ENCODE results near the gene NCAPD2.

DNA sequence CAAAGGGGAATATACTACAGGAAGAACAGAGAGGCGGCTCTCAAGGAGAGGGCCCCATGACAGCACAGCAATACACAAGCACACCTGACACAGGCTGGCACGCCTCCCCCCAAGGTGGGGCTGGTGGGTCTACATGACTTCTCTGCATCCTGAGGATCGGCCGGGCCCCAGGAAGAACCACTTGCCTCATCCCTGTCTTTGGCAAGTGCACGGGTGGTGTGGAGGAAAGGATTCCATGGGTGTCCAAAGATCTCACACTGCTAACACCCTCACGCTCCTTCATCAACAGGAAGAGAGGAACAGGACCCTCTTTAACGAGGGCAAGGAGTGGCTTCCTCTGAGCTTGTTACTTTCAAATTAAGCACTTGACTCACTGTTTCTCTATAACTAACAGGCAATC lies 30.7 kb upstream of the NCAPD2 start:
- TF ChIP-seq, protein P1, sequence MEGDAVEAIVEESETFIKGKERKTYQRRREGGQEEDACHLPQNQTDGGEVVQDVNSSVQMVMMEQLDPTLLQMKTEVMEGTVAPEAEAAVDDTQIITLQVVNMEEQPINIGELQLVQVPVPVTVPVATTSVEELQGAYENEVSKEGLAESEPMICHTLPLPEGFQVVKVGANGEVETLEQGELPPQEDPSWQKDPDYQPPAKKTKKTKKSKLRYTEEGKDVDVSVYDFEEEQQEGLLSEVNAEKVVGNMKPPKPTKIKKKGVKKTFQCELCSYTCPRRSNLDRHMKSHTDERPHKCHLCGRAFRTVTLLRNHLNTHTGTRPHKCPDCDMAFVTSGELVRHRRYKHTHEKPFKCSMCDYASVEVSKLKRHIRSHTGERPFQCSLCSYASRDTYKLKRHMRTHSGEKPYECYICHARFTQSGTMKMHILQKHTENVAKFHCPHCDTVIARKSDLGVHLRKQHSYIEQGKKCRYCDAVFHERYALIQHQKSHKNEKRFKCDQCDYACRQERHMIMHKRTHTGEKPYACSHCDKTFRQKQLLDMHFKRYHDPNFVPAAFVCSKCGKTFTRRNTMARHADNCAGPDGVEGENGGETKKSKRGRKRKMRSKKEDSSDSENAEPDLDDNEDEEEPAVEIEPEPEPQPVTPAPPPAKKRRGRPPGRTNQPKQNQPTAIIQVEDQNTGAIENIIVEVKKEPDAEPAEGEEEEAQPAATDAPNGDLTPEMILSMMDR (IDR thresholded peaks at IDR 0.05; ENCODE audit: low read depth, low read length) = no peak
- TF ChIP-seq EZH2phosphoT487 (IDR thresholded peaks at IDR 0.05; ENCODE audit: low read depth) = no peak
